Measurements from ENCODE around the gene CDK15.

CDK15 gene

GRCh38 chr2:201777869-201778268, 28.5 kb upstream of the CDK15 start:
- in situ Hi-C loops (cut with MboI; ENCODE audit: low sequenced_read_pairs, unreplicated experiment), result no loop called here
- no peak for DNase-seq (ENCODE audit: low spot score)
- TF ChIP-seq, protein P1, sequence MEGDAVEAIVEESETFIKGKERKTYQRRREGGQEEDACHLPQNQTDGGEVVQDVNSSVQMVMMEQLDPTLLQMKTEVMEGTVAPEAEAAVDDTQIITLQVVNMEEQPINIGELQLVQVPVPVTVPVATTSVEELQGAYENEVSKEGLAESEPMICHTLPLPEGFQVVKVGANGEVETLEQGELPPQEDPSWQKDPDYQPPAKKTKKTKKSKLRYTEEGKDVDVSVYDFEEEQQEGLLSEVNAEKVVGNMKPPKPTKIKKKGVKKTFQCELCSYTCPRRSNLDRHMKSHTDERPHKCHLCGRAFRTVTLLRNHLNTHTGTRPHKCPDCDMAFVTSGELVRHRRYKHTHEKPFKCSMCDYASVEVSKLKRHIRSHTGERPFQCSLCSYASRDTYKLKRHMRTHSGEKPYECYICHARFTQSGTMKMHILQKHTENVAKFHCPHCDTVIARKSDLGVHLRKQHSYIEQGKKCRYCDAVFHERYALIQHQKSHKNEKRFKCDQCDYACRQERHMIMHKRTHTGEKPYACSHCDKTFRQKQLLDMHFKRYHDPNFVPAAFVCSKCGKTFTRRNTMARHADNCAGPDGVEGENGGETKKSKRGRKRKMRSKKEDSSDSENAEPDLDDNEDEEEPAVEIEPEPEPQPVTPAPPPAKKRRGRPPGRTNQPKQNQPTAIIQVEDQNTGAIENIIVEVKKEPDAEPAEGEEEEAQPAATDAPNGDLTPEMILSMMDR (IDR thresholded peaks at IDR 0.05; ENCODE audit: borderline replicate concordance, control extremely low read depth, extremely low read depth, insufficient read depth, missing control alignments), result no peak

DNA sequence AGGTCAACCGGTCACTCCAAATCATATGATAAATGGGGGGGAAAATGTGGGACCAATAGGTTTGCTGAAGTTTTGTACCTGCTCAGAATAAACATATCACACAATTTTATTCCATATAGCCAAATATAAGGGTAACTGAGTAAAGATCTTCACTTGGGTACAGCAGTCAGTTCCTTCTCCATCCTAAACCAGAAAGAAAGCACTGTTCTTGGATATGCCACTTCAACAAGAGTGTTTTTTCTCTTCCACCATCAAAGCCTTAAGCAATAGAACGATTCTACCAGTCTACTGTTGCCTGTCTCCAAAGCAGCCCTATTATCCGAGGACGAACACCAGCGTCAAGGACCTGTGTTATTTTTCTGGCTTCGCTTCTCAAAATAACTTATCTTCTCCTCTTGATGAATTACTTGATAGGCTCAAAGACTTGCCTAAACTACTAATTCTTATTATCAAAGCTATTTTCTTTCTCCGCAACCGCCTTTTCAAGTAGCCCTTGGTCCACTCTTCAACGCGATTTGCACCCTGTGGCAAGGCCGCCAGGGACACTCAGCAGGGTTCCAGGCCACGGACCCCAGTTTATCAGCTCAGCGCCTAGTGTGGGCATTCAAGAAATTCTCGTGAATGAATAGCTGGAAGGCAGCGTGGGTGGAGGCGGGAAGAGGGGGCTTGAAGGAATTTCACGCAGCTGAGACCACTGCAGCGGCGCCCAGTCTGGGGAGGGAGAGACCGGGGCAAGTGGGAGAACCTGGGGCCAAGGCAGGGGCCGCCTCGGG, 26.2 kb upstream of the CDK15 start:
- TF ChIP-seq, protein P1 (IDR thresholded peaks at IDR 0.05; ENCODE audit: borderline replicate concordance, control extremely low read depth, extremely low read depth, insufficient read depth, missing control alignments), result no peak
- peak; percentile 12 for DNase-seq (ENCODE audit: low spot score)
- in situ Hi-C loops (cut with MboI; ENCODE audit: low sequenced_read_pairs, unreplicated experiment), result no loop called here

DNA sequence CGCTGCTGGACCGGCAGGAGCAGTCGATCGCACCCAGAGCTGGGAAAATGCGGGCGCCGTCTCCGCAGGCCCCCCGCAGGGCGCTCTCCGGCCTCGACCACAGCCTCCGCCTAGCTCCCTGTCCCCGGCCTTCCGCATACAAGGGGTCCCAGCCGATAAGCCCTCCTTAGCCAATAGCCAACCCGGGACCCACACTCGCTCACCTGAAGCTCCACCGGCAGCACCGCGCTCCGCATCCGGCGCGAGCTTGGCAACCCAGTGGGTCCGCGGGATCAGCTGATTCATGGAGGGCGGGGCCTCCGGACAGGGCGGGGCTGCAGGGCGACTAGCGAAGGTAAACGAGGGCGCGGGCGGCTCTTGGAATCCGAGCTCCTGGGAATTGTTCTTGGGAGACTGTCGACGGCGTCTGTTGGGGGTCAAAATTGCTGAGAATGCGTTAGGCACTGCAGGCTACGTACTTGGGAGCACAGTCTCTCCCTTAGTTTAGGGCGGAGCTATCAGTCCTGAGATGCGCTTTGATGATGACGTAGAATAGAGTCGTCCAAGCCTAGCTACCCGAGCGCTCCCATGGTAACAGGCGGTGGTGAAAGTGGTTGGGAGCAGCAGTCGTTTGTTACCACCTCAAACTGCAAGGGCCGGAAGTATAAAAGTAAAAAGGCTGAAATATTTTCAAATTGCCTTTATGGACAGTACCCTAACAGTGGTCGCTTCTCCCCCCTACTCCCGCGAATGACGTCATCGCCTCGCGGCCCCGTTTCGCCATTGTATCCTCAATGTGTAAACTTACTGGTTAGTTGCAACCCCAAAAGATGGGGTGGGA, 25.5 kb upstream of the CDK15 start, which contains the start of gene ALS2:
Gene ALS2, minus strand, starts transcription at position 260 of the 820 bp plus-strand sequence. CDS start 12,048 bp downstream, outside the sequence.
- in situ Hi-C loops (cut with MboI; ENCODE audit: low sequenced_read_pairs, unreplicated experiment), result no loop called here
- DNase-seq (ENCODE audit: low spot score), result peak; percentile 93
- TF ChIP-seq, protein P1 (IDR thresholded peaks at IDR 0.05; ENCODE audit: borderline replicate concordance, control extremely low read depth, extremely low read depth, insufficient read depth, missing control alignments), result no peak

GRCh38 chr2:201781557-201782051, 24.7 kb upstream of the CDK15 start:
- TF ChIP-seq, protein P1 (IDR thresholded peaks at IDR 0.05; ENCODE audit: borderline replicate concordance, control extremely low read depth, extremely low read depth, insufficient read depth, missing control alignments), result no peak

GRCh38 chr2:201784563-201784962, 21.8 kb upstream of the CDK15 start:
- TF ChIP-seq, protein P1 (IDR thresholded peaks at IDR 0.05; ENCODE audit: borderline replicate concordance, control extremely low read depth, extremely low read depth, insufficient read depth, missing control alignments), result no peak
- in situ Hi-C loops (cut with MboI; ENCODE audit: low sequenced_read_pairs, unreplicated experiment), result no loop called here
- DNase-seq (ENCODE audit: low spot score), result no peak

More at GRCh38 chr2:201781557-201782051, 24.7 kb upstream of the CDK15 start:
- DNase-seq (ENCODE audit: low spot score), result peak; percentile 27
- in situ Hi-C loops (cut with MboI; ENCODE audit: low sequenced_read_pairs, unreplicated experiment), result no loop called here

GRCh38 chr2:201785135-201785534, 21.2 kb upstream of the CDK15 start:
- TF ChIP-seq, protein P1 (IDR thresholded peaks at IDR 0.05; ENCODE audit: borderline replicate concordance, control extremely low read depth, extremely low read depth, insufficient read depth, missing control alignments), result no peak
- in situ Hi-C loops (cut with MboI; ENCODE audit: low sequenced_read_pairs, unreplicated experiment), result no loop called here
- DNase-seq (ENCODE audit: low spot score), result no peak
